T-helper 1 cell treated with Interleukin-12 subunit alpha and Interleukin-12 subunit beta and Interleukin-4 antibody, amounts not matched to agents 30 μg/mL and 1 μg/mL, for 36 hours (primary cell): ENCODE results near the gene KANK2.
"Not testable (repeated sequence)": the region's sequence is repeated elsewhere in the genome, so short reads cannot be mapped to it uniquely, and the experiment has no call there.

Source experiments
- H3K27ac Mint-ChIP-seq: one replicate; pipeline ENCODE4 v1.8.0; 2021; ENCODE audit warnings: mild to moderate bottlenecking, mixed read lengths
- H3K27me3 Mint-ChIP-seq: one replicate; pipeline ENCODE4 v1.8.0; 2021; ENCODE audit warnings: low read depth, mixed read lengths
- H3K36me3 Mint-ChIP-seq: one replicate; pipeline ENCODE4 v1.8.0; 2021; ENCODE audit warnings: low read depth, mixed read lengths
- H3K4me1 Mint-ChIP-seq: one replicate; pipeline ENCODE4 v1.8.0; 2021; ENCODE audit warnings: low read depth, mixed read lengths
- H3K4me3 Mint-ChIP-seq: one replicate; pipeline ENCODE4 v1.8.0; 2021; ENCODE audit warnings: mild to moderate bottlenecking, moderate library complexity, mixed read lengths
- H3K9me3 Mint-ChIP-seq: one replicate; pipeline ENCODE4 v1.8.0; 2021; ENCODE audit warnings: mixed read lengths

Gene KANK2

DNA sequence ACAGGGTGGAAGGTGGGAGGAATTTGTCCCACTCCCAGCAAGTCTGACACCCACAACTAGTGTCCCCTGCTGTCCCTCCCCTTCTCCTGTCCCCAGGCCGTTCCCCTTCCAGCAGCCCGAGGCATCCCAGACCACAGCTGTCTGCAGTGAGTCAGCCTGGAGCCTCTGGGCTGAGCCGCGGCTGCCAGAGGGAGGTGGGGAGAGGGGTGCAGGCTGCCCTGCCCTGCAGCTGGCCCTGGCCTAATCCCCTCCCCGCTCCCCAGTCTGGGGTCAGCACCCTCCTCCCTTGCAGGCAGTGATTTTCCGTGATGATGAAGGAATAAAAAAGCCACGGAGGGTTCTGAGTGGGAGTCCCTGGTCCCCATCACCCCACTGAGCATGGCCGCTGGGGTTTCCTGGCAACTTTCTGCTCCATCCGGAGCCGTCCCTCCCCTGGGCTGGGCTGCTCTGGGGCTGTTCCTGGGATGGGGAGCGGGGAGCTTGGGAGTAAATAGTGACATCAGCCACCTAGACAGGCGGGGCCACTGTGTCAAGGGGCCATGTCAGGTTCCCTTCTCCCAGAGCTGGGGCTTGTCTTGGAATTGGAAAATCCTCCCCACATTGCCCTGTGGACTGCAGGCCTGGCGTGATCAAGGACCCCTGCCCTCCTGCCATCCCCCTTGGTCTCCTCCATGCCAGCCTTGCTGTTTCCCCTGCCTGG lies 58.6 kb downstream of the KANK2 start:
- H3K4me1 Mint-ChIP-seq: peaks cover 9% of the 10 kb centered on the region
- H3K9me3 Mint-ChIP-seq: no peaks in the 10 kb centered on the region
- H3K36me3 Mint-ChIP-seq: peaks cover 3% of the 10 kb centered on the region
- H3K4me3 Mint-ChIP-seq: no peak overlapping the region
- H3K27ac Mint-ChIP-seq: no peak overlapping the region
- no peaks in the 10 kb centered on the region for H3K27me3 Mint-ChIP-seq

- Mint-ChIP-seq H3K4me3 (peak overlapping the region; percentile 81), H3K9me3 (no peaks in the 10 kb centered on the region), H3K36me3 (peaks cover 6% of the 10 kb centered on the region), H3K27me3 (no peaks in the 10 kb centered on the region), H3K4me1 (peaks cover 7% of the 10 kb centered on the region), H3K27ac (no peak overlapping the region)
These were observed 59.6 kb downstream of the KANK2 start for GRCh38 chr19:11137542-11138384.

DNA sequence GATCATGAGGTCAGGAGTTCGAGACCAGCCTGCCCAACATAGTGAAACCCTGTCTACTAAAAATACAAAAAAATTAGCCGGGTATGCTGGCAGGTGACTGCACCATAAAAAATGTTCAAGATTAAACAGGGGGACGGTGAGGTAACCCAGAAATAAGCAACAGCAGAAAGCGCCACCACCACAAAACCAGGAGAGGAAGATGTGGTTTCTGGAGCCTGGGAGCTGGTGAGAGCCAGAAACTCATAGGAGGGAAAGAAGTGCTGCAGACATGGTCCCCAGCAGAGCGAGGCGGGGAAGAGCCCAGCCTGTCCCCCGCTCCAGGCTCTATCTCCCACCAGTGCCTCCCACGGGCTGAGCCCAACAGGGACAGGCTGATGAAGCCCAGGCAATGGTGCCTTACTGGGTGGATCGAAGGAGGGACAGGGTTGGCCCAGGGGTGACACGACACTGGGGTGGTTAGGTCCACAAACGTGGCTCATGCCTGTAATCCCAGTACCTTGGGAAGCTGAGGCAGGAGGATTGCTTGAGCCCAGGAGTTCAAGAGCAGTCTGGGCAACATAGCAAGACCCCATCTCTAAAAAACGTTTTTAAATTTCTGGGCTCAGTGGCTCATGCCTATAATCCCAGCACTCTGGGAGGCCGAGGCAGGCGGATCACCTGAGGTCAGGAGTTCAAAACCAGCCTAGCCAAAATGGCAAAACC lies 60.8 kb downstream of the KANK2 start:
- no peaks in the 10 kb centered on the region for H3K27me3 Mint-ChIP-seq
- peaks cover 13% of the 10 kb centered on the region for H3K36me3 Mint-ChIP-seq
- H3K4me3 Mint-ChIP-seq: no peak overlapping the region
- peaks cover 7% of the 10 kb centered on the region for H3K4me1 Mint-ChIP-seq
- H3K27ac Mint-ChIP-seq: no peak overlapping the region
- no peaks in the 10 kb centered on the region for H3K9me3 Mint-ChIP-seq

GRCh38 chr19:11131471-11131870 lies 65.9 kb downstream of the KANK2 start:
- Mint-ChIP-seq H3K9me3 (no peaks in the 10 kb centered on the region), H3K27ac (no peak overlapping the region), H3K4me1 (no peaks in the 10 kb centered on the region), H3K27me3 (no peaks in the 10 kb centered on the region), H3K36me3 (peaks cover 44% of the 10 kb centered on the region), H3K4me3 (no peak overlapping the region)

DNA sequence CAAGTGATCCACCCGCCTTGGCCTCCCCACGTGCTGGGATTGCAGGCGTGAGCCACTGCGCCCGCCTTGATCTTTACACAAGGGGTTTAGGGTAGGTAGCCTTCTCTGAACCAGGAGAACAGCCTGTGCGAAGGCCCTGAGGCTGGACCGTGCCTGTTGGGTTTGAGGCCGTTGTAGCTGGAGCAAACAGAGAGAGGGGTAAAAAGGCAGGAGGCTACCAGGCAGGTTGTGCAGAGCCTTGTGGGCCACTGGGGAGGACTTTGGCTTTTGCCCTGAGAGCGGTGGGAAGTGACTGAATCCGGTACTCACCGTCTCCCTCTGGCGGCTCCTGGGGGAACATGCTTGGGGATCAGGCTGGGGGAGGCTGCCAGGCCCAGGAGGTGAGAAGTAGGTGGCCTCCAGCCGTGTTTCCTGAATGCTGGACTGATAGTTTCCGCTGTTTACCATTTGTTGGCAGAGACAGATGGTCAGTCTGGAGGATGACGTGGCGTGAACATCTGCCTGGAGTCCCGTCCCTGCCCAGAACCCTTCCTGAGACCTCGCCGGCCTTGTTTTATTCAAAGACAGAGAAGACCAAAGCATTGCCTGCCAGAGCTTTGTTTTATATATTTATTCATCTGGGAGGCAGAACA lies 66.4 kb downstream of the KANK2 start:
- Mint-ChIP-seq H3K4me3 (no peak overlapping the region), H3K36me3 (peaks cover 49% of the 10 kb centered on the region), H3K27ac (no peak overlapping the region), H3K9me3 (no peaks in the 10 kb centered on the region), H3K27me3 (no peaks in the 10 kb centered on the region), H3K4me1 (peaks cover 2% of the 10 kb centered on the region)

DNA sequence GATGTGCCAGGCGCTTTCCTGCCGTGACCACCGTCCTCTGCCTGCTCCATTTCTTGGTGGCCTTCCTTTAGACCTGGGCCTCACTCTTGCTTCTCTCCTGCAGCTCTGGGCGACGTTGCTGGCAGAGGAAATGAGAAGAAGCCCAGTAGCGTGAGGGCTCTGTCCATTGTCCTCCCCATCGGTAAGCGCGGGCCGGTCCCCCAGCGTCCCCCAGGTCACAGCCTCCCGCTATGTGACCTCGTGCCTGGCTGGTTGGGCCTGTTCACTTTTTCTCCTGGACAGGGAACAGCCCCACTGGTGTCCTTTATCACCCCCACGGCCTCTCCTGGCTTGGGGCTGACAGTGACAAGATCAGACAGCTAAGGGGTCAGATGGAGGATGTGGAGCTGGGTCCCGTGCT lies 69.4 kb downstream of the KANK2 start:
- Mint-ChIP-seq H3K36me3 (peaks cover 50% of the 10 kb centered on the region), H3K4me1 (peaks cover 2% of the 10 kb centered on the region), H3K4me3 (no peak overlapping the region), H3K27me3 (no peaks in the 10 kb centered on the region), H3K27ac (no peak overlapping the region), H3K9me3 (no peaks in the 10 kb centered on the region)

DNA sequence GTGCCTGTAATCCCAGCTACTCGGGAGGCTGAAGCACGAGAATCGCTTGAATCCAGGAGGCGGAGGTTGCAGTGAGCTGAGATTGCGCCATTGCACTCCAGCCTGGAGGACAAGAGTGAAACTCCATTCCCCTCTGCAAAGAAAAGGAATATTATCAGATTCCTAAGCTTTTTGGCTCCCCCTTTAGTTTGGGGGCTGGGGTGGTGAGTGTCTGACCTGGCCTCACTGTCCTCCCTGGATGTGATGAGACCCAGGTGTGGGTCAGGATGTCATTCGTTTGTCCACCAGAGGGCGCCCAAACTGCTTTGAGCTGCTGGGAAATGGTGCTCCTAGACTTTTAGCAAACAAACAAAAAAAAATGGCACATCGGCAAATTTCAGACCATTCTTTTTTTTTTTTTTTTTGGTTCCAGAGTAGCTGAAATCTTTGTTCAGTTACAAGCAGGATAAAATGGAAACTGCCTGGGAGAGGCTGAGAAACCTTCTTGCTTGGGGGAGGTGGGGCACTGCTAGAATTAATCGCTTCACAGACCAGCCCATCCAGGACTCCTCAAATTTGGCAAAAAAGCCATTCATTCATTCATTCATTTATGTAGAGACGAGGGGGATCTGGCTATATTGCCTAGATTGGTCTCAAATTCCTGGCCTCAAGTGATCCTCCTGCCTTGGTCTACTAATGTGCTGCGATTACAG lies 71.2 kb downstream of the KANK2 start:
- Mint-ChIP-seq H3K9me3 (no peaks in the 10 kb centered on the region), H3K27me3 (no peaks in the 10 kb centered on the region), H3K27ac (peak overlapping the region; percentile 34), H3K36me3 (peaks cover 42% of the 10 kb centered on the region), H3K4me3 (no peak overlapping the region), H3K4me1 (peaks cover 2% of the 10 kb centered on the region)

GRCh38 chr19:11124157-11124556 lies 73.2 kb downstream of the KANK2 start:
- not testable (repeated sequence) for H3K9me3 Mint-ChIP-seq, H3K4me3 Mint-ChIP-seq, H3K27ac Mint-ChIP-seq, H3K27me3 Mint-ChIP-seq, H3K4me1 Mint-ChIP-seq
- H3K36me3 Mint-ChIP-seq: peaks cover 35% of the 10 kb centered on the region

DNA sequence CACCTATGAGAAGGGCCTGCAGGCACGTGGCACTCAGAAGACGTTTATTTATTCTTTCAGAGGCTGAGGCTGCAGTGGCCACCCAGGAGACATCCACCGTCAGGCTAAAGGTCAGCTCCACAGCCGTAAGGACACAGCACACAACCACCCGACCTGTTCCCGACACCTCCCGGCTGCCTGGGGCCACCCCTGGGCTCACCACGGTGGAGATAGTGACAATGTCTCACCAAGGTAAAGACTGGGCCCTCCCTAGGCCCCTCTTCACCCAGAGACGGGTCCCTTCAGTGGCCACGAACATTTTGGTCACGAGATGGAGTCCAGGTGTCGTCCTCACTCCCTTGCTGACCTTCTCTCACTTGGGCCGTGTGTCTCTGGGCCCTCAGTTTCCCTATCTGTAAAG lies 74.2 kb downstream of the KANK2 start:
- Mint-ChIP-seq H3K36me3 (peaks cover 38% of the 10 kb centered on the region), H3K9me3 (no peaks in the 10 kb centered on the region), H3K4me3 (no peak overlapping the region), H3K4me1 (peaks cover 4% of the 10 kb centered on the region), H3K27me3 (no peaks in the 10 kb centered on the region), H3K27ac (no peak overlapping the region)

- H3K9me3 Mint-ChIP-seq, H3K4me1 Mint-ChIP-seq, H3K27me3 Mint-ChIP-seq, H3K4me3 Mint-ChIP-seq, H3K27ac Mint-ChIP-seq: not testable (repeated sequence)
- peaks cover 32% of the 10 kb centered on the region for H3K36me3 Mint-ChIP-seq
These were observed 75.4 kb downstream of the KANK2 start for GRCh38 chr19:11121963-11122362.

GRCh38 chr19:11116507-11116906 lies 80.8 kb downstream of the KANK2 start:
- Mint-ChIP-seq H3K27ac (no peak overlapping the region), H3K9me3 (no peaks in the 10 kb centered on the region), H3K4me1 (peaks cover 4% of the 10 kb centered on the region), H3K27me3 (no peaks in the 10 kb centered on the region), H3K4me3 (no peak overlapping the region), H3K36me3 (peaks cover 40% of the 10 kb centered on the region)

DNA sequence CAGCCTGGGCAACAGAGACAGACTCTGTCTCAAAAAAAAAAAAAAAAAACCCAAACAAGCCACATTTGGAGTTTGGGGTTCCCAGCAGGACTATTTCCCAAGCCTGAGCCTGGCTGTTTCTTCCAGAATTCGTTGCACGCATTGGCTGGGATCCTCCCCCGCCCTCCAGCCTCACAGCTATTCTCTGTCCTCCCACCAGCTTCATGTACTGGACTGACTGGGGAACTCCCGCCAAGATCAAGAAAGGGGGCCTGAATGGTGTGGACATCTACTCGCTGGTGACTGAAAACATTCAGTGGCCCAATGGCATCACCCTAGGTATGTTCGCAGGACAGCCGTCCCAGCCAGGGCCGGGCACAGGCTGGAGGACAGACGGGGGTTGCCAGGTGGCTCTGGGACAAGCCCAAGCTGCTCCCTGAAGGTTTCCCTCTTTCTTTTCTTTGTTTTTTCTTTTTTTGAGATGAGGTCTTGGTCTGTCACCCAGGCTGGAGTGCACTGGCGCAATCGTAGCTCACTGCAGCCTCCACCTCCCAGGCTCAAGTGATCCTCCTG lies 81.4 kb downstream of the KANK2 start:
- Mint-ChIP-seq H3K9me3 (no peaks in the 10 kb centered on the region), H3K27me3 (no peaks in the 10 kb centered on the region), H3K4me3 (no peak overlapping the region), H3K4me1 (peaks cover 2% of the 10 kb centered on the region), H3K27ac (no peak overlapping the region), H3K36me3 (peaks cover 40% of the 10 kb centered on the region)

GRCh38 chr19:11115042-11115441 lies 82.3 kb downstream of the KANK2 start:
- peaks cover 2% of the 10 kb centered on the region for H3K4me1 Mint-ChIP-seq
- no peak overlapping the region for H3K27ac Mint-ChIP-seq
- H3K27me3 Mint-ChIP-seq: no peaks in the 10 kb centered on the region
- no peaks in the 10 kb centered on the region for H3K9me3 Mint-ChIP-seq
- H3K4me3 Mint-ChIP-seq: no peak overlapping the region
- H3K36me3 Mint-ChIP-seq: peaks cover 38% of the 10 kb centered on the region
